Stimulated activated CD4-positive, alpha-beta T cell treated with anti-CD3 and anti-CD28 coated beads, Interleukin-4, amount 100 ng/mL, for 48 hours (primary cell): Measurements from ENCODE around the gene PRELP.
"Not testable (repeated sequence)": the region's sequence is repeated elsewhere in the genome, so short reads cannot be mapped to it uniquely, and the experiment has no call there.

ENCODE experiments used
- DNase-seq, 2 donors: peaks; one replicate each; pipeline ENCODE4 v3.0.0-alpha.2; 2020; ENCODE audit warnings: low read depth in 2 of 2

Gene PRELP

GRCh38 chr1:203453616-203454015, 22.0 kb upstream of the PRELP start:
- DNase-seq = no peak

- no peak for DNase-seq
Observed at GRCh38 chr1:203454986-203455471, 20.6 kb upstream of the PRELP start.

- no peak for DNase-seq
Observed at GRCh38 chr1:203455706-203456105, 19.9 kb upstream of the PRELP start.

- no peak for DNase-seq
Observed at GRCh38 chr1:203456577-203456976, 19.0 kb upstream of the PRELP start.

- DNase-seq = no peak
Observed at GRCh38 chr1:203458078-203458477, 17.5 kb upstream of the PRELP start.

GRCh38 chr1:203459671-203460201, 15.9 kb upstream of the PRELP start:
- no peak for DNase-seq

- DNase-seq = no peak
Observed at GRCh38 chr1:203461717-203462116, 13.9 kb upstream of the PRELP start.

GRCh38 chr1:203462143-203462542, 13.5 kb upstream of the PRELP start:
- DNase-seq = no peak

GRCh38 chr1:203462878-203463277, 12.7 kb upstream of the PRELP start:
- DNase-seq = no peak

- no peak for DNase-seq
Observed at GRCh38 chr1:203463469-203464062, 12.0 kb upstream of the PRELP start.

GRCh38 chr1:203464226-203464625, 11.4 kb upstream of the PRELP start:
- DNase-seq = no peak

- DNase-seq = no peak
Observed at GRCh38 chr1:203464743-203465142, 10.9 kb upstream of the PRELP start.

- no peak for DNase-seq
Observed at GRCh38 chr1:203465146-203465798, 10.3 kb upstream of the PRELP start.

GRCh38 chr1:203465948-203466347, 9.7 kb upstream of the PRELP start:
- no peak for DNase-seq

- not testable (repeated sequence) for DNase-seq
Observed at GRCh38 chr1:203466906-203467549, 8.6 kb upstream of the PRELP start.

GRCh38 chr1:203467550-203467921, 8.1 kb upstream of the PRELP start:
- DNase-seq = no peak

- no peak for DNase-seq
Observed at GRCh38 chr1:203468326-203468725, 7.3 kb upstream of the PRELP start.

GRCh38 chr1:203470240-203470639, 5.4 kb upstream of the PRELP start:
- DNase-seq = no peak

- no peak for DNase-seq
Observed at GRCh38 chr1:203471841-203472240, 3.8 kb upstream of the PRELP start.

GRCh38 chr1:203473281-203473680, 2.3 kb upstream of the PRELP start:
- DNase-seq = no peak

- no peak for DNase-seq
Observed at GRCh38 chr1:203473781-203474305, 1.8 kb upstream of the PRELP start.

- no peak for DNase-seq
Observed at GRCh38 chr1:203476216-203476814, 709 bp downstream of the PRELP start.
